ENCODE data around the gene LYRM4. TPM values are rescaled to one million over a fixed set of nuclear protein-coding genes. Genes with fewer than 3 reads are reported as not detected.

The LYRM4 gene
- polyA plus RNA-seq, 1 donor (not counting 4 experiments of a cell fraction or from before 2014, with no cell fraction given): 41.1 TPM

- DNase-seq (ENCODE audit: low read depth, low spot score) (no peak), FAIRE-seq (no peak)
- H3K27me3 ChIP-seq (ENCODE audit: control insufficient read depth, extremely low read depth, insufficient read depth, low read length): no peaks in the 10 kb centered on the region
- H3K36me3 ChIP-seq (ENCODE audit: control insufficient read depth in 2 of 2, extremely low read depth in 1 of 2, insufficient read depth in 2 of 2, low read length in 2 of 2): no peaks in the 10 kb centered on the region
- no peak overlapping the region for H2AFZ ChIP-seq (ENCODE audit: control insufficient read depth, low read length)
- H3K9me3 ChIP-seq (ENCODE audit: control insufficient read depth, low read depth, low read length): no peaks in the 10 kb centered on the region
- no peak overlapping the region for H3K9ac ChIP-seq (ENCODE audit: control insufficient read depth, extremely low read depth, insufficient read depth, low read length)
- H3K27ac ChIP-seq (ENCODE audit: control insufficient read depth, insufficient read depth, low read length): no peak overlapping the region
- no peaks in the 10 kb centered on the region for H4K20me1 ChIP-seq (ENCODE audit: control insufficient read depth, extremely low read depth, insufficient read depth, low read length)
- no peak overlapping the region for H3K4me2 ChIP-seq (ENCODE audit: control insufficient read depth, extremely low read depth, insufficient read depth, low read depth, low read length)
- no peaks in the 10 kb centered on the region for H3K9me1 ChIP-seq (ENCODE audit: control insufficient read depth, extremely low read depth, insufficient read depth, low read length)
- dilution Hi-C loops (cut with MboI; ENCODE audit: extremely low pct_ligation_motif_present, low sequenced_read_pairs): no loop called here
- no peak overlapping the region for H3K4me3 ChIP-seq (ENCODE audit: control insufficient read depth in 2 of 3, extremely low read depth in 1 of 3, insufficient read depth in 2 of 3, low read depth in 1 of 3, low read length in 3 of 3)
- H3K4me1 ChIP-seq (ENCODE audit: control insufficient read depth, extremely low read depth, insufficient read depth, low read length): peaks cover 9% of the 10 kb centered on the region
- H3K79me2 ChIP-seq (ENCODE audit: control insufficient read depth, insufficient read depth, low read length): peaks cover 8% of the 10 kb centered on the region
- TF ChIP-seq EZH2 (IDR thresholded peaks at IDR 0.05; ENCODE audit: low read length): no peak
- TF ChIP-seq CTCF (optimal IDR thresholded peaks at IDR 0.05 in 1 of 3, IDR thresholded peaks at IDR 0.05 in 1 of 3, conservative IDR thresholded peaks at IDR 0.05 in 1 of 3; ENCODE audit: extremely low read depth in 1 of 3, insufficient read depth in 2 of 3, low read length in 3 of 3): no peak
Measured at GRCh38 chr6:5302220-5302946, 41.6 kb upstream of the LYRM4 start.

- FAIRE-seq (no peak), DNase-seq (ENCODE audit: low read depth, low spot score) (no peak)
- Histone ChIP-seq H4K20me1 (ENCODE audit: control insufficient read depth, extremely low read depth, insufficient read depth, low read length) (no peaks in the 10 kb centered on the region), H3K79me2 (ENCODE audit: control insufficient read depth, insufficient read depth, low read length) (peaks cover 4% of the 10 kb centered on the region), H3K36me3 (ENCODE audit: control insufficient read depth in 2 of 2, extremely low read depth in 1 of 2, insufficient read depth in 2 of 2, low read length in 2 of 2) (peaks cover 0 to 2% of the 10 kb centered on the region in 2 experiments), H3K27ac (ENCODE audit: control insufficient read depth, insufficient read depth, low read length) (no peak overlapping the region), H3K4me2 (ENCODE audit: control insufficient read depth, extremely low read depth, insufficient read depth, low read depth, low read length) (no peak overlapping the region), H3K4me1 (ENCODE audit: control insufficient read depth, extremely low read depth, insufficient read depth, low read length) (peaks cover 9% of the 10 kb centered on the region), H3K9me1 (ENCODE audit: control insufficient read depth, extremely low read depth, insufficient read depth, low read length) (no peaks in the 10 kb centered on the region), H3K9me3 (ENCODE audit: control insufficient read depth, low read depth, low read length) (no peaks in the 10 kb centered on the region), H2AFZ (ENCODE audit: control insufficient read depth, low read length) (no peak overlapping the region), H3K4me3 (ENCODE audit: control insufficient read depth in 2 of 3, extremely low read depth in 1 of 3, insufficient read depth in 2 of 3, low read depth in 1 of 3, low read length in 3 of 3) (no peak overlapping the region), H3K9ac (ENCODE audit: control insufficient read depth, extremely low read depth, insufficient read depth, low read length) (no peak overlapping the region), H3K27me3 (ENCODE audit: control insufficient read depth, extremely low read depth, insufficient read depth, low read length) (no peaks in the 10 kb centered on the region)
- TF ChIP-seq EZH2 (IDR thresholded peaks at IDR 0.05; ENCODE audit: low read length): no peak
- no peak for TF ChIP-seq CTCF (optimal IDR thresholded peaks at IDR 0.05 in 1 of 3, IDR thresholded peaks at IDR 0.05 in 1 of 3, conservative IDR thresholded peaks at IDR 0.05 in 1 of 3; ENCODE audit: extremely low read depth in 1 of 3, insufficient read depth in 2 of 3, low read length in 3 of 3)
- dilution Hi-C loops (cut with MboI; ENCODE audit: extremely low pct_ligation_motif_present, low sequenced_read_pairs): no loop called here
Measured at GRCh38 chr6:5300206-5300764, 39.5 kb upstream of the LYRM4 start.
